NCI-H774 (cell line): ENCODE data around the gene IL9.
"Not testable (repeated sequence)": the region's sequence is repeated elsewhere in the genome, so short reads cannot be mapped to it uniquely, and the experiment has no call there.

ENCODE experiments used
- DNase-seq: peaks from one replicate; lab custom pipeline; 2025; lab: John Stamatoyannopoulos, UW

The IL9 gene

GRCh38 chr5:135868681-135869080 lies 27.0 kb downstream of the IL9 start:
- DNase-seq, result no peak

GRCh38 chr5:135867599-135867998 lies 28.0 kb downstream of the IL9 start:
- DNase-seq, result no peak

GRCh38 chr5:135866016-135866415 lies 29.6 kb downstream of the IL9 start:
- DNase-seq, result no peak

GRCh38 chr5:135864503-135865435 lies 30.9 kb downstream of the IL9 start:
- no peak for DNase-seq

GRCh38 chr5:135862744-135863143 lies 32.9 kb downstream of the IL9 start:
- no peak for DNase-seq

GRCh38 chr5:135862086-135862485 lies 33.6 kb downstream of the IL9 start:
- DNase-seq, result no peak

GRCh38 chr5:135861641-135862040 lies 34.0 kb downstream of the IL9 start:
- no peak for DNase-seq

GRCh38 chr5:135859641-135860040 lies 36.0 kb downstream of the IL9 start:
- no peak for DNase-seq

- not testable (repeated sequence) for DNase-seq
These were observed 36.5 kb downstream of the IL9 start for GRCh38 chr5:135859186-135859585.

- no peak for DNase-seq
These were observed 37.9 kb downstream of the IL9 start for GRCh38 chr5:135857630-135858311.

- no peak for DNase-seq
These were observed 43.5 kb downstream of the IL9 start for GRCh38 chr5:135851915-135852845.

GRCh38 chr5:135851186-135851914 lies 44.3 kb downstream of the IL9 start:
- no peak for DNase-seq

- DNase-seq, result no peak
These were observed 45.0 kb downstream of the IL9 start for GRCh38 chr5:135850671-135851070.

- DNase-seq, result no peak
These were observed 45.4 kb downstream of the IL9 start for GRCh38 chr5:135850231-135850630.

GRCh38 chr5:135847976-135848375 lies 47.7 kb downstream of the IL9 start:
- no peak for DNase-seq

GRCh38 chr5:135846311-135846710 lies 49.3 kb downstream of the IL9 start:
- DNase-seq, result no peak

GRCh38 chr5:135843571-135844337 lies 51.9 kb downstream of the IL9 start:
- DNase-seq, result no peak

GRCh38 chr5:135842737-135843136 lies 52.9 kb downstream of the IL9 start:
- DNase-seq, result no peak
